PC-3 (cell line): ENCODE data around the gene ZNF488. TPM values are rescaled to one million over a fixed set of nuclear protein-coding genes. Genes with fewer than 3 reads are reported as not detected.

Experiments
- ATAC-seq: fragments of 200-7000 bp; cut with Tn5 transposase; 2 replicates; pipeline ENCODE4 v1.9.1; 2020; ENCODE audit warnings: mild to moderate bottlenecking, moderate library complexity
- BruUV-seq: library from RNA; stranded (reverse); fragments of 400-500 nt; replicated peaks from 2 replicates; lab custom pipeline; 2021; lab: Mats Ljungman, UMichigan
- CTCF ChIA-PET: fragments of 300-600 bp; sonication (Branson Sonifier 250); formaldehyde crosslinking; loops from one replicate; lab custom pipeline; 2022; ENCODE audit warnings: antibody characterized with exemption; lab: Charles Lee
- POLR2A ChIA-PET: fragments of 300-600 bp; sonication (Branson Sonifier 250); formaldehyde crosslinking; loops from one replicate; lab custom pipeline; 2022; ENCODE audit warnings: antibody characterized with exemption; ENCODE audit not compliant: unreplicated experiment; lab: Charles Lee
- DNase-seq: peaks from one replicate; pipeline ENCODE4 v3.0.0-alpha.2; 2015
- H2AFZ ChIP-seq: fragments of 300-600 bp; sonication (generic); 2 replicates; pipeline ENCODE4 v1.6.0; 2016; ENCODE audit warnings: antibody characterized with exemption, low read length
- H3F3A ChIP-seq: fragments of 300-600 bp; sonication (generic); one replicate; pipeline ENCODE4 v1.6.0; 2017; ENCODE audit warnings: antibody characterized with exemption, low read length, control low read depth, mild to moderate bottlenecking; ENCODE audit not compliant: unreplicated experiment
- H3K27ac ChIP-seq: fragments of 300-600 bp; sonication (generic); 2 replicates; pipeline ENCODE4 v1.5.1; 2016; ENCODE audit warnings: mild to moderate bottlenecking, low read length
- H3K27me3 ChIP-seq: fragments of 300-600 bp; sonication (generic); 2 replicates; pipeline ENCODE4 v1.6.1; 2016; ENCODE audit warnings: low read length, mixed read lengths
- H3K36me3 ChIP-seq: fragments of 300-600 bp; sonication (generic); 2 replicates; pipeline ENCODE4 v1.6.1; 2016; ENCODE audit warnings: low read depth, mixed run types, low read length, mixed read lengths
- H3K4me1 ChIP-seq: fragments of 300-600 bp; sonication (generic); 2 replicates; pipeline ENCODE4 v1.5.1; 2016; ENCODE audit warnings: low read length; ENCODE audit not compliant: insufficient read depth
- H3K4me2 ChIP-seq: fragments of 300-600 bp; sonication (generic); 2 replicates; pipeline ENCODE4 v1.6.0; 2016; ENCODE audit warnings: low read length
- H3K4me3 ChIP-seq: fragments of 300-600 bp; sonication (generic); 2 replicates; pipeline ENCODE4 v1.5.1; 2016; ENCODE audit warnings: mild to moderate bottlenecking, low read length, mixed read lengths
- H3K79me2 ChIP-seq: fragments of 300-600 bp; sonication (generic); 2 replicates; pipeline ENCODE4 v1.6.1; 2017; ENCODE audit warnings: low read length, mixed read lengths
- H3K9ac ChIP-seq: fragments of 300-600 bp; sonication (generic); 2 replicates; pipeline ENCODE4 v1.6.0; 2016; ENCODE audit warnings: mild to moderate bottlenecking, low read length
- H3K9me2 ChIP-seq: fragments of 300-600 bp; sonication (generic); replicated peaks from 2 replicates; pipeline ENCODE4 v1.6.1; 2016; ENCODE audit warnings: mixed run types, low read length, mixed read lengths
- H3K9me3 ChIP-seq: fragments of 300-600 bp; sonication (generic); 2 replicates; pipeline ENCODE4 v1.6.1; 2016; ENCODE audit warnings: low read length, mixed read lengths
- H4K20me1 ChIP-seq: fragments of 300-600 bp; sonication (generic); 2 replicates; pipeline ENCODE4 v1.6.1; 2016; ENCODE audit warnings: low read length, mixed read lengths
- EZH2 ChIP-seq: fragments of 300-600 bp; sonication (generic); IDR thresholded peaks from one replicate; pipeline ENCODE4 v1.6.1; 2017; ENCODE audit warnings: antibody characterized with exemption, mild to moderate bottlenecking, low read length; ENCODE audit not compliant: unreplicated experiment
- EZH2phosphoT487 ChIP-seq: fragments of 300-600 bp; sonication (generic); IDR thresholded peaks from 2 replicates; pipeline ENCODE4 v1.6.1; 2018; ENCODE audit warnings: mild to moderate bottlenecking, antibody characterized with exemption, low read length, borderline replicate concordance
- intact Hi-C: fragments of 100-400 bp; cut with micrococcal nuclease; formaldehyde crosslinking; loops from 2 replicates; pipeline ENCODE4 v1.9.0; 2023
- total RNA-seq: library from RNA; depleted of rRNA; stranded (reverse); fragments of >200 nt; gene quantifications from 2 replicates; pipeline ENCODE4 v1.2.3, GENCODE V29; 2014
- TF ChIP-seq, protein P1 (sequence below): fragments of 300-600 bp; sonication (generic); conservative IDR thresholded peaks from 2 replicates; pipeline ENCODE4 v1.5.1; 2017; ENCODE audit warnings: antibody characterized with exemption, low read depth, mild to moderate bottlenecking, low read length

ZNF488 gene
- total RNA-seq, 1 experiment from 2014 or later: 1.7 TPM

GRCh38 chr10:47353351-47353750, 30.7 kb downstream of the ZNF488 start:
- Histone ChIP-seq H3K9ac (no peak overlapping the region), H3K4me2 (no peak overlapping the region), H2AFZ (no peak overlapping the region), H3K9me2 (no peaks in the 10 kb centered on the region), H4K20me1 (no peaks in the 10 kb centered on the region), H3K4me1 (no peaks in the 10 kb centered on the region), H3K9me3 (no peaks in the 10 kb centered on the region), H3K4me3 (no peak overlapping the region), H3K36me3 (no peaks in the 10 kb centered on the region), H3F3A (no peaks in the 10 kb centered on the region), H3K27ac (no peak overlapping the region), H3K27me3 (no peaks in the 10 kb centered on the region), H3K79me2 (no peaks in the 10 kb centered on the region)
- intact Hi-C loops: no loop called here
- no peak for ATAC-seq
- ChIA-PET POLR2A (no interaction called here), CTCF (no interaction called here)
- TF ChIP-seq EZH2phosphoT487 (no peak), EZH2 (no peak)
- TF ChIP-seq, protein P1, sequence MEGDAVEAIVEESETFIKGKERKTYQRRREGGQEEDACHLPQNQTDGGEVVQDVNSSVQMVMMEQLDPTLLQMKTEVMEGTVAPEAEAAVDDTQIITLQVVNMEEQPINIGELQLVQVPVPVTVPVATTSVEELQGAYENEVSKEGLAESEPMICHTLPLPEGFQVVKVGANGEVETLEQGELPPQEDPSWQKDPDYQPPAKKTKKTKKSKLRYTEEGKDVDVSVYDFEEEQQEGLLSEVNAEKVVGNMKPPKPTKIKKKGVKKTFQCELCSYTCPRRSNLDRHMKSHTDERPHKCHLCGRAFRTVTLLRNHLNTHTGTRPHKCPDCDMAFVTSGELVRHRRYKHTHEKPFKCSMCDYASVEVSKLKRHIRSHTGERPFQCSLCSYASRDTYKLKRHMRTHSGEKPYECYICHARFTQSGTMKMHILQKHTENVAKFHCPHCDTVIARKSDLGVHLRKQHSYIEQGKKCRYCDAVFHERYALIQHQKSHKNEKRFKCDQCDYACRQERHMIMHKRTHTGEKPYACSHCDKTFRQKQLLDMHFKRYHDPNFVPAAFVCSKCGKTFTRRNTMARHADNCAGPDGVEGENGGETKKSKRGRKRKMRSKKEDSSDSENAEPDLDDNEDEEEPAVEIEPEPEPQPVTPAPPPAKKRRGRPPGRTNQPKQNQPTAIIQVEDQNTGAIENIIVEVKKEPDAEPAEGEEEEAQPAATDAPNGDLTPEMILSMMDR: no peak
- DNase-seq: no peak
- BruUV-seq: no TSS peak

- CTCF ChIA-PET: interaction anchor here (0.6 kb wide), 1 partner anchor 207 kb away, joined by 4 read pairs; no protein-coding TSS in a partner anchor
- DNase-seq: no peak
- POLR2A ChIA-PET: no interaction called here
- H3K79me2 ChIP-seq: no peaks in the 10 kb centered on the region
- no peaks in the 10 kb centered on the region for H3K27me3 ChIP-seq
- no peaks in the 10 kb centered on the region for H3K9me2 ChIP-seq
- intact Hi-C loops: no loop called here
- H2AFZ ChIP-seq: no peak overlapping the region
- H4K20me1 ChIP-seq: no peaks in the 10 kb centered on the region
- H3K9ac ChIP-seq: no peak overlapping the region
- no peak for TF ChIP-seq EZH2
- TF ChIP-seq EZH2phosphoT487: no peak
- TF ChIP-seq, protein P1: no peak
- no peak for ATAC-seq
- H3F3A ChIP-seq: no peaks in the 10 kb centered on the region
- BruUV-seq: no TSS peak
- no peak overlapping the region for H3K27ac ChIP-seq
- H3K36me3 ChIP-seq: no peaks in the 10 kb centered on the region
- H3K4me2 ChIP-seq: no peak overlapping the region
- no peaks in the 10 kb centered on the region for H3K4me1 ChIP-seq
- no peaks in the 10 kb centered on the region for H3K9me3 ChIP-seq
- H3K4me3 ChIP-seq: no peak overlapping the region
Measured at GRCh38 chr10:47351899-47352815, 31.9 kb downstream of the ZNF488 start.
